Endothelial cell of umbilical vein (primary cell): ENCODE results near the gene C11orf68. TPM values are rescaled to one million over a fixed set of nuclear protein-coding genes. Genes with fewer than 3 reads are reported as not detected.

ENCODE experiments used
- BruUV-seq: library from RNA; stranded (reverse); fragments of 400-500 nt; replicated peaks from 2 replicates; lab custom pipeline; 2021; lab: Mats Ljungman, UMichigan
- CTCF ChIA-PET: fragments of 300-600, 350-600 bp; sonication (Branson Sonifier 250); formaldehyde crosslinking; loops from one replicate; lab custom pipeline; 2021; ENCODE audit warnings: antibody characterized with exemption, inconsistent platforms; lab: Charles Lee
- POLR2A ChIA-PET: fragments of 300-600, 350-600 bp; sonication (Branson Sonifier 250); formaldehyde crosslinking; loops from one replicate; lab custom pipeline; 2021; ENCODE audit warnings: antibody characterized with exemption, inconsistent platforms; lab: Charles Lee
- DNase-seq: peaks from one replicate; pipeline ENCODE4 v3.0.0-alpha.2; 2011; ENCODE audit warnings: low read depth, low spot score
- FAIRE-seq: peaks from 2 replicates; lab custom pipeline; 2011; peaks lifted over from hg19 to GRCh38; lab: Jason Lieb, UNC
- H2AFZ ChIP-seq: 2 replicates; pipeline ENCODE4 v1.6.0; 2012; ENCODE audit warnings: low read depth, low read length, control low read depth, inconsistent platforms
- H3K27ac ChIP-seq: 2 replicates; pipeline ENCODE4 v1.5.1; 2011; ENCODE audit warnings: low read depth, mild to moderate bottlenecking, control low read depth, low read length, moderate library complexity; ENCODE audit not compliant: insufficient read depth
- H3K27me3 ChIP-seq, 2 experiments: 2 replicates each; pipeline versions ENCODE4 v1.6.0 to v1.6.1; 2011; ENCODE audit warnings: low read length in 2 of 2, mixed read lengths in 1 of 2; ENCODE audit not compliant: control insufficient read depth in 2 of 2, insufficient read depth in 2 of 2
- H3K36me3 ChIP-seq, 2 experiments: 2 replicates in 1 of 2; 3 replicates in 1 of 2; pipeline ENCODE4 v1.5.1; 2011; ENCODE audit warnings: low read length in 2 of 2, mild to moderate bottlenecking in 1 of 2, moderate library complexity in 1 of 2; ENCODE audit not compliant: control insufficient read depth in 2 of 2, insufficient read depth in 2 of 2; ENCODE audit errors: extremely low read depth in 1 of 2
- H3K4me1 ChIP-seq: 3 replicates; pipeline ENCODE4 v1.5.1; 2011; ENCODE audit warnings: mild to moderate bottlenecking, low read length; ENCODE audit not compliant: control insufficient read depth, insufficient read depth; ENCODE audit errors: extremely low read depth
- H3K4me2 ChIP-seq: 2 replicates; pipeline ENCODE4 v1.6.1; 2011; ENCODE audit warnings: low read length, control low read depth, mixed read lengths; ENCODE audit not compliant: insufficient read depth
- H3K4me3 ChIP-seq, 3 experiments: fragments of 200-600 bp in 1 of 3; sonication (generic), shearing (Covaris generic) in 1 of 3; replicated peaks in 1 of 3; 2 replicates each; pipeline ENCODE4 v1.5.1; 2011 to 2016; ENCODE audit warnings: control low read depth in 3 of 3, low read length in 3 of 3, mild to moderate bottlenecking in 2 of 3, inconsistent platforms in 1 of 3, low read depth in 1 of 3, moderate library complexity in 1 of 3; ENCODE audit not compliant: insufficient read depth in 1 of 3
- H3K79me2 ChIP-seq: 2 replicates; pipeline ENCODE4 v1.6.0; 2012; ENCODE audit warnings: low read length, inconsistent platforms; ENCODE audit not compliant: control insufficient read depth, insufficient read depth
- H3K9ac ChIP-seq: replicated peaks from 2 replicates; pipeline ENCODE3; 2011; ENCODE audit warnings: low read length, control low read depth; ENCODE audit not compliant: insufficient read depth; ENCODE audit errors: extremely low read depth
- H3K9me1 ChIP-seq: replicated peaks from 3 replicates; pipeline ENCODE4 v1.6.0; 2011; ENCODE audit warnings: mild to moderate bottlenecking, low read length; ENCODE audit not compliant: control insufficient read depth, insufficient read depth; ENCODE audit errors: extremely low read depth
- H3K9me3 ChIP-seq: replicated peaks from 2 replicates; pipeline ENCODE4 v1.5.1; 2012; ENCODE audit warnings: low read length, inconsistent platforms; ENCODE audit not compliant: control insufficient read depth, insufficient read depth
- H4K20me1 ChIP-seq: replicated peaks from 2 replicates; pipeline ENCODE3; 2011; ENCODE audit warnings: mild to moderate bottlenecking, low read length; ENCODE audit not compliant: control insufficient read depth, insufficient read depth; ENCODE audit errors: extremely low read depth
- CTCF ChIP-seq, 2 donors: IDR thresholded peaks; 1 replicate in 1 of 2; 2 replicates in 1 of 2; pipeline ENCODE4 v1.5.1; 2011; ENCODE audit warnings: low read length in 2 of 2, mild to moderate bottlenecking in 2 of 2, moderate library complexity in 2 of 2, control low read depth in 1 of 2, inconsistent platforms in 1 of 2, low read depth in 1 of 2; ENCODE audit not compliant: insufficient read depth in 1 of 2; ENCODE audit errors: extremely low read depth in 1 of 2
- GATA2 ChIP-seq: IDR thresholded peaks from 2 replicates; pipeline ENCODE4 v1.7.0; 2011; ENCODE audit warnings: low read depth, mild to moderate bottlenecking, moderate library complexity, mixed read lengths, low read length; ENCODE audit not compliant: insufficient read length, insufficient read depth
- POLR2AphosphoS5 ChIP-seq: IDR thresholded peaks from 2 replicates; pipeline ENCODE4 v1.6.1; 2012; ENCODE audit warnings: low read depth, mild to moderate bottlenecking, control low read depth, low read length, moderate library complexity; ENCODE audit not compliant: insufficient read depth
- dilution Hi-C: fragments of 300-500 bp; cut with MboI; formaldehyde crosslinking; loops from one replicate; pipeline ENCODE4 v1.15.0; 2019; ENCODE audit warnings: low sequenced_read_pairs; ENCODE audit not compliant: extremely low pct_ligation_motif_present
- intact Hi-C: fragments of 100-400 bp; cut with micrococcal nuclease; formaldehyde crosslinking; loops from one replicate; pipeline ENCODE4 v1.10.0; 2022
- polyA plus RNA-seq, 4 experiments: library from polyadenylated mRNA; depleted of rRNA in 3 of 4; stranded (reverse) in 3 of 4; unstranded in 1 of 4; fragments of >200 nt; gene quantifications; 2 replicates each; pipeline versions ENCODE4 v1.2.1 to v1.2.3, GENCODE V29; 2011 to 2012; ENCODE audit warnings: missing spikeins in 1 of 4
- total RNA-seq: library from RNA; stranded (reverse); gene quantifications from 2 replicates; pipeline ENCODE4 v1.2.3, GENCODE V29; 2021

The C11orf68 gene
- total and polyA plus RNA-seq, 2 donors (not counting 3 experiments of a cell fraction or from before 2014, with no cell fraction given): 35.6 to 66.5 TPM

DNA sequence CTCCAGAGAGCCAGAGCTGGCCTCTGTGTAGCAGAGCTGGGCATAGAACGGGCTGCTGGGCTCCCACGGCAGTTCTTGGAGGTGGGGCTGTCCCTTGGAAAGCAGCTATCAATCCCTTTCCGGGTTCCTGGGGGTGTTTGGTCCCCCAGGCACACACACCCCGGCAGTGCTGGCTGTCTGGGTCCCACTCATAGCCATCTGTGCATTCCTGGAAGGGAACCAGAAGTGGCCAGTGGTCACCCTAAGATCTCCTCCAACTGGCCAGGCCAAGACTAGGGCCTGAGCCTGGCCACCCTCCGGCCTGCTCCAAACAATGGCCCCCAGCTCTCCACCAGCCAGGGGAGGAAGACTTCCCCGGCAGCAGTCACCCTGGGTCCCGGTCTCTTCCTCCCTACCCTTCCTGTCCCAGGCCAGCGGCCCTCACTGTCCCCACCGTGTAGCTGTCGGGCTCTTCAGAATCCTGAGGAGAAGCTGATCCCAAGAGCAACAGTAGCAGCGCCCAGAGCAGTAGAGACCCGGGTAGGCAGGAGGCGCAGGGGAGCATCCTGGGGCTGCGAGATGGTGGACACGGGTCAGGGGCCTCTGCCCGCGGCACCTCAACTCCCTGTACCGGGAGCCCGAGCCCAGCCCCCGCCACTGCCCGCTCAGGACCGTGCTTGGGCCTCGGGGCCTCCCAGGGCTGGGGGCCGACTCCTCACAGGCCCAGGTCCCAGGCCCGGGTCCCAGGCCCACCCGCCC lies 46.9 kb downstream of the C11orf68 start:
- intact Hi-C loops (loop anchor here (1.0 to 2.0 kb wide), 2 partner anchors 12 to 17 kb away; partner anchors contain the start of genes FIBP and MUS81), dilution Hi-C loops (no loop called here)
- H3K4me1 ChIP-seq: peaks cover 17% of the 10 kb centered on the region
- CTCF ChIA-PET: interaction anchor here (0.7 to 7.1 kb wide), 10 partner anchors 12 to 116 kb away, joined by 3 to 73 read pairs (median 4); partner anchors contain the start of genes AP5B1, CCDC85B, CFL1 and FIBP
- TF ChIP-seq POLR2AphosphoS5 (peak; percentile 29), CTCF (IDR thresholded peaks at IDR 0.05; ENCODE audit: extremely low read depth in 1 of 2, insufficient read depth in 1 of 2, low read depth in 1 of 2, low read length in 2 of 2) (peak in 1 of 2 donors; percentile 17), GATA2 (no peak)
- peak; percentile 74 for FAIRE-seq
- H3K79me2 ChIP-seq: peaks cover 2% of the 10 kb centered on the region
- H4K20me1 ChIP-seq: no peaks in the 10 kb centered on the region
- H3K9me3 ChIP-seq: no peaks in the 10 kb centered on the region
- no TSS peak for BruUV-seq
- POLR2A ChIA-PET: interaction anchor here (0.9 to 1.9 kb wide), 3 partner anchors 12 to 19 kb away, joined by 4 to 19 read pairs (median 11); partner anchors contain the start of genes CCDC85B, CFL1 and MUS81
- H3K4me2 ChIP-seq: peak overlapping the region; percentile 57
- peak overlapping the region; percentile 66 for H3K9ac ChIP-seq
- peak overlapping the region; percentile 27 to 55 (median 42) for H3K4me3 ChIP-seq
- H3K27ac ChIP-seq: peak overlapping the region; percentile 52
- H2AFZ ChIP-seq: peak overlapping the region; percentile 28
- no peaks in the 10 kb centered on the region for H3K9me1 ChIP-seq
- no peaks in the 10 kb centered on the region for H3K27me3 ChIP-seq
- peaks cover 0 to 16% of the 10 kb centered on the region in 2 experiments for H3K36me3 ChIP-seq
- peak; percentile 46 for DNase-seq
